Endothelial cell (in vitro differentiated cells): ENCODE results near the gene NLRP4. TPM values are rescaled to one million over a fixed set of nuclear protein-coding genes. Genes with fewer than 3 reads are reported as not detected.

ENCODE experiments used
- DNase-seq: peaks from one replicate; pipeline ENCODE4 v3.0.0; 2021; ENCODE audit warnings: low spot score
- H3K27ac Mint-ChIP-seq: one replicate; pipeline ENCODE4 v1.8.0; 2021; ENCODE audit warnings: mixed read lengths, inconsistent platforms; ENCODE audit not compliant: unreplicated experiment
- H3K27me3 Mint-ChIP-seq: one replicate; pipeline ENCODE4 v1.8.0; 2021; ENCODE audit warnings: mild to moderate bottlenecking, moderate library complexity, mixed read lengths, inconsistent platforms; ENCODE audit not compliant: unreplicated experiment
- H3K36me3 Mint-ChIP-seq: one replicate; pipeline ENCODE4 v1.8.0; 2021; ENCODE audit warnings: mild to moderate bottlenecking, low read depth, mixed read lengths, inconsistent platforms; ENCODE audit not compliant: unreplicated experiment
- H3K4me1 Mint-ChIP-seq: one replicate; pipeline ENCODE4 v1.8.0; 2021; ENCODE audit warnings: mild to moderate bottlenecking, mixed read lengths, inconsistent platforms; ENCODE audit not compliant: unreplicated experiment
- H3K4me3 Mint-ChIP-seq: one replicate; pipeline ENCODE4 v1.8.0; 2021; ENCODE audit warnings: mild to moderate bottlenecking, mixed read lengths, inconsistent platforms; ENCODE audit not compliant: unreplicated experiment
- H3K9me3 Mint-ChIP-seq: one replicate; pipeline ENCODE4 v1.8.0; 2021; ENCODE audit warnings: mixed read lengths, inconsistent platforms; ENCODE audit not compliant: unreplicated experiment
- CTCF ChIP-seq: fragments of 200-600 bp; sonication (generic); IDR thresholded peaks from one replicate; pipeline ENCODE4 v1.5.0; 2021; ENCODE audit warnings: antibody characterized with exemption; ENCODE audit not compliant: unreplicated experiment
- total RNA-seq: library from RNA; stranded (reverse); fragmentation: NEBNext Ultra II Directional; extraction: Animal tissue kit (Norgen Biotek cat#: 25700); gene quantifications from one replicate; pipeline ENCODE4 v1.2.1, GENCODE V29; 2021; ENCODE audit not compliant: unreplicated experiment

NLRP4 gene
- total RNA-seq, 1 donor from 2014 or later: not detected

- H3K36me3 Mint-ChIP-seq: peaks cover 14% of the 10 kb centered on the region
- peaks cover 45% of the 10 kb centered on the region for H3K9me3 Mint-ChIP-seq
- no peak overlapping the region for H3K27ac Mint-ChIP-seq
- TF ChIP-seq CTCF: no peak
- DNase-seq: no peak
- no peaks in the 10 kb centered on the region for H3K27me3 Mint-ChIP-seq
- H3K4me3 Mint-ChIP-seq: no peak overlapping the region
- H3K4me1 Mint-ChIP-seq: no peaks in the 10 kb centered on the region
These were observed 30.2 kb downstream of the NLRP4 start for GRCh38 chr19:55866521-55866920.

GRCh38 chr19:55867101-55867500 is 30.8 kb downstream of the NLRP4 start:
- Mint-ChIP-seq H3K27ac (no peak overlapping the region), H3K4me3 (no peak overlapping the region), H3K4me1 (no peaks in the 10 kb centered on the region), H3K9me3 (peaks cover 40% of the 10 kb centered on the region), H3K36me3 (peaks cover 10% of the 10 kb centered on the region), H3K27me3 (no peaks in the 10 kb centered on the region)
- no peak for DNase-seq
- no peak for TF ChIP-seq CTCF

- TF ChIP-seq CTCF: no peak
- DNase-seq: no peak
- Mint-ChIP-seq H3K27me3 (no peaks in the 10 kb centered on the region), H3K4me3 (no peak overlapping the region), H3K36me3 (peaks cover 10% of the 10 kb centered on the region), H3K27ac (no peak overlapping the region), H3K4me1 (no peaks in the 10 kb centered on the region), H3K9me3 (peaks cover 38% of the 10 kb centered on the region)
These were observed 34.4 kb downstream of the NLRP4 start for GRCh38 chr19:55870736-55871135.

DNA sequence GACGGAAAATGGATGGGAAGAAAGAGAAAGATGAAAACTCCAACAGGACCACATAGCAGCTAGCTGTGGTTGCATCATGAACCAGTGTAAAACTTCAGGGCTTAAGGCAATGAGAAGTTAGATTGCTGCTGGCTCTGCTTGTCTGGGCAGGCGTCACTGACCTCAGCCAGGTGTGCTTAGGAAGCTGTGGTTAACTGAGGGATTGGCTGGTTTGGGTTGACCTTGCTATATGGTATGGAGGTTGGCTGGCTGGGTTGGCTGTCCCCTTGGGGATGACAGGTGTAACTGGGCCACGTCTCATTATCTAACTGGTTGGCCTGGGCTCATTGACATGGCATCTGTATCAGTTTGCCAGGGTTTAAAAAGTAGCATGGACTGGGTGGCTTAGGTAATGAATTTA is 40.9 kb downstream of the NLRP4 start:
- no peak for TF ChIP-seq CTCF
- Mint-ChIP-seq H3K36me3 (peaks cover 11% of the 10 kb centered on the region), H3K27ac (no peak overlapping the region), H3K27me3 (peaks cover 11% of the 10 kb centered on the region), H3K9me3 (peaks cover 43% of the 10 kb centered on the region), H3K4me1 (no peaks in the 10 kb centered on the region), H3K4me3 (no peak overlapping the region)
- no peak for DNase-seq

GRCh38 chr19:55882626-55883025 is 46.3 kb downstream of the NLRP4 start:
- Mint-ChIP-seq H3K9me3 (peaks cover 41% of the 10 kb centered on the region), H3K27me3 (peaks cover 6% of the 10 kb centered on the region), H3K4me1 (no peaks in the 10 kb centered on the region), H3K27ac (no peak overlapping the region), H3K4me3 (no peak overlapping the region), H3K36me3 (peaks cover 8% of the 10 kb centered on the region)
- no peak for TF ChIP-seq CTCF
- DNase-seq: no peak
